Mononuclear cell (primary cell): Measurements from ENCODE around the gene SERPINE2. TPM values are rescaled to one million over a fixed set of nuclear protein-coding genes. Genes with fewer than 3 reads are reported as not detected.

Source experiments
- H3K27me3 ChIP-seq: 2 replicates; pipeline ENCODE4 v1.6.0; 2011; ENCODE audit warnings: low read length, control low read depth; ENCODE audit not compliant: insufficient read depth
- H3K4me1 ChIP-seq: 2 replicates; pipeline ENCODE4 v1.5.1; 2011; ENCODE audit warnings: mild to moderate bottlenecking, low read length, control low read depth; ENCODE audit not compliant: insufficient read depth
- H3K4me3 ChIP-seq: 2 replicates; pipeline ENCODE4 v1.5.1; 2011; ENCODE audit warnings: mild to moderate bottlenecking, low read length, moderate library complexity
- H3K9me3 ChIP-seq: 2 replicates; pipeline ENCODE4 v1.5.1; 2011; ENCODE audit warnings: low read depth, mild to moderate bottlenecking, control low read depth, low read length
- total RNA-seq: library from RNA; depleted of rRNA; stranded (reverse); fragments of >200 nt; gene quantifications from one replicate; pipeline ENCODE4 v1.2.3, GENCODE V29; 2012

Gene SERPINE2
- total RNA-seq, 1 donor, result 2.5 TPM

GRCh38 chr2:224036731-224037361 is 2.2 kb downstream of the SERPINE2 start:
- Histone ChIP-seq H3K27me3 (peaks cover 44% of the 10 kb centered on the region), H3K4me3 (no peak overlapping the region), H3K9me3 (no peaks in the 10 kb centered on the region), H3K4me1 (peaks cover 13% of the 10 kb centered on the region)

GRCh38 chr2:224034017-224034416 is 5.1 kb downstream of the SERPINE2 start:
- H3K4me1 ChIP-seq, result peaks cover 7% of the 10 kb centered on the region

GRCh38 chr2:224033601-224034000 is 5.5 kb downstream of the SERPINE2 start:
- H3K9me3 ChIP-seq, result no peaks in the 10 kb centered on the region
- peaks cover 21% of the 10 kb centered on the region for H3K27me3 ChIP-seq
- H3K4me3 ChIP-seq, result no peak overlapping the region
- H3K4me1 ChIP-seq, result peaks cover 6% of the 10 kb centered on the region

More at GRCh38 chr2:224034017-224034416, 5.1 kb downstream of the SERPINE2 start:
- H3K9me3 ChIP-seq, result no peaks in the 10 kb centered on the region
- peaks cover 21% of the 10 kb centered on the region for H3K27me3 ChIP-seq
- H3K4me3 ChIP-seq, result no peak overlapping the region

- Histone ChIP-seq H3K4me1 (peaks cover 2% of the 10 kb centered on the region), H3K9me3 (no peaks in the 10 kb centered on the region), H3K4me3 (no peak overlapping the region), H3K27me3 (peaks cover 8% of the 10 kb centered on the region)
These were observed 6.8 kb downstream of the SERPINE2 start for GRCh38 chr2:224032283-224032682.

- Histone ChIP-seq H3K4me3 (no peak overlapping the region), H3K27me3 (no peaks in the 10 kb centered on the region), H3K9me3 (no peaks in the 10 kb centered on the region), H3K4me1 (peaks cover 10% of the 10 kb centered on the region)
These were observed 7.6 kb downstream of the SERPINE2 start for GRCh38 chr2:224031358-224031970.

- Histone ChIP-seq H3K4me3 (no peak overlapping the region), H3K9me3 (no peaks in the 10 kb centered on the region), H3K27me3 (no peaks in the 10 kb centered on the region), H3K4me1 (peaks cover 17% of the 10 kb centered on the region)
These were observed 8.3 kb downstream of the SERPINE2 start for GRCh38 chr2:224030786-224031185.

GRCh38 chr2:224029876-224030275 is 9.2 kb downstream of the SERPINE2 start:
- H3K9me3 ChIP-seq, result no peaks in the 10 kb centered on the region
- no peaks in the 10 kb centered on the region for H3K27me3 ChIP-seq
- peaks cover 26% of the 10 kb centered on the region for H3K4me1 ChIP-seq
- no peak overlapping the region for H3K4me3 ChIP-seq

GRCh38 chr2:224027931-224028330 is 11.2 kb downstream of the SERPINE2 start:
- no peaks in the 10 kb centered on the region for H3K9me3 ChIP-seq
- H3K27me3 ChIP-seq, result no peaks in the 10 kb centered on the region
- H3K4me3 ChIP-seq, result no peak overlapping the region
- H3K4me1 ChIP-seq, result peaks cover 33% of the 10 kb centered on the region

- Histone ChIP-seq H3K9me3 (no peaks in the 10 kb centered on the region), H3K4me3 (no peak overlapping the region), H3K27me3 (no peaks in the 10 kb centered on the region), H3K4me1 (peaks cover 33% of the 10 kb centered on the region)
These were observed 12.0 kb downstream of the SERPINE2 start for GRCh38 chr2:224027070-224027469.

- Histone ChIP-seq H3K4me3 (no peak overlapping the region), H3K9me3 (no peaks in the 10 kb centered on the region)
These were observed 13.2 kb downstream of the SERPINE2 start for GRCh38 chr2:224025874-224026273.

GRCh38 chr2:224024270-224024669 is 14.8 kb downstream of the SERPINE2 start:
- Histone ChIP-seq H3K27me3 (no peaks in the 10 kb centered on the region), H3K4me3 (no peak overlapping the region), H3K4me1 (peaks cover 33% of the 10 kb centered on the region), H3K9me3 (no peaks in the 10 kb centered on the region)

More at GRCh38 chr2:224025874-224026273, 13.2 kb downstream of the SERPINE2 start:
- no peaks in the 10 kb centered on the region for H3K27me3 ChIP-seq
- peaks cover 33% of the 10 kb centered on the region for H3K4me1 ChIP-seq

GRCh38 chr2:224023188-224023587 is 15.9 kb downstream of the SERPINE2 start:
- Histone ChIP-seq H3K4me3 (no peak overlapping the region), H3K4me1 (peaks cover 33% of the 10 kb centered on the region), H3K9me3 (no peaks in the 10 kb centered on the region)

GRCh38 chr2:224022486-224022885 is 16.6 kb downstream of the SERPINE2 start:
- Histone ChIP-seq H3K4me3 (no peak overlapping the region), H3K4me1 (peaks cover 33% of the 10 kb centered on the region), H3K9me3 (no peaks in the 10 kb centered on the region), H3K27me3 (no peaks in the 10 kb centered on the region)

More at GRCh38 chr2:224023188-224023587, 15.9 kb downstream of the SERPINE2 start:
- H3K27me3 ChIP-seq, result no peaks in the 10 kb centered on the region

GRCh38 chr2:224020523-224020922 is 18.6 kb downstream of the SERPINE2 start:
- H3K9me3 ChIP-seq, result no peaks in the 10 kb centered on the region
- H3K4me1 ChIP-seq, result peaks cover 14% of the 10 kb centered on the region
- no peaks in the 10 kb centered on the region for H3K27me3 ChIP-seq
- no peak overlapping the region for H3K4me3 ChIP-seq

GRCh38 chr2:224017957-224018356 is 21.1 kb downstream of the SERPINE2 start:
- Histone ChIP-seq H3K4me1 (no peaks in the 10 kb centered on the region), H3K4me3 (no peak overlapping the region), H3K27me3 (no peaks in the 10 kb centered on the region), H3K9me3 (no peaks in the 10 kb centered on the region)

GRCh38 chr2:224016963-224017362 is 22.1 kb downstream of the SERPINE2 start:
- H3K27me3 ChIP-seq, result no peaks in the 10 kb centered on the region
- no peaks in the 10 kb centered on the region for H3K4me1 ChIP-seq
- H3K4me3 ChIP-seq, result no peak overlapping the region
- H3K9me3 ChIP-seq, result no peaks in the 10 kb centered on the region
